ENCODE measurements around the gene SPSB1. TPM values are rescaled to one million over a fixed set of nuclear protein-coding genes. Genes with fewer than 3 reads are reported as not detected.

Gene SPSB1
- polyA plus RNA-seq, 1 donor (not counting 4 experiments of a cell fraction or from before 2014, with no cell fraction given), result 19.8 TPM

DNA sequence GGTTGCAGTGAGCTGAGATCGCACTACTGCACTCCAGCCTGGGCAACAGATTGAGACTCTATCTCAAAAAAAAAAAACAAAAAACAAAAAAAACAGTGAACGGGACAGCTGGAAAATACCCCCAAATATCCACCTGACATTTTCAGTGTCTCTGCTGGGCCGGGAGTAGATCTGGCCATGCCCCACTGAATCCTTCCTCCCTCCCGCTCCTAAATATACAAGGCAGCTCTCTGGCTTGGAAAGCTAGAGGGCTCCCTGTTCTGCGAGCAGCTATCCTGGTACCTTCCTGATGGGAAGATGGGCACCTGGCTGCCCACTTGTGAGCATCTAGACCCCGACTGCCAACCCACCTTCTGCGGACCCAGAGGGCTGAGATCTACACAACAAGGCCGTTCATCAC lies 21.4 kb downstream of the SPSB1 start:
- H3K4me3 ChIP-seq (ENCODE audit: control insufficient read depth in 2 of 3, extremely low read depth in 1 of 3, insufficient read depth in 2 of 3, low read depth in 1 of 3, low read length in 3 of 3), result no peak overlapping the region
- no peaks in the 10 kb centered on the region for H3K27me3 ChIP-seq (ENCODE audit: control insufficient read depth, extremely low read depth, insufficient read depth, low read length)
- H2AFZ ChIP-seq (ENCODE audit: control insufficient read depth, low read length), result no peak overlapping the region
- dilution Hi-C loops (cut with MboI; ENCODE audit: extremely low pct_ligation_motif_present, low sequenced_read_pairs), result no loop called here
- no peaks in the 10 kb centered on the region for H3K9me1 ChIP-seq (ENCODE audit: control insufficient read depth, extremely low read depth, insufficient read depth, low read length)
- peaks cover 3 to 10% of the 10 kb centered on the region in 2 experiments for H3K36me3 ChIP-seq (ENCODE audit: control insufficient read depth in 2 of 2, extremely low read depth in 1 of 2, insufficient read depth in 2 of 2, low read length in 2 of 2)
- no peak overlapping the region for H3K4me2 ChIP-seq (ENCODE audit: control insufficient read depth, extremely low read depth, insufficient read depth, low read depth, low read length)
- H3K9me3 ChIP-seq (ENCODE audit: control insufficient read depth, low read depth, low read length), result no peaks in the 10 kb centered on the region
- TF ChIP-seq EZH2 (IDR thresholded peaks at IDR 0.05; ENCODE audit: low read length), result no peak
- TF ChIP-seq, protein P1, sequence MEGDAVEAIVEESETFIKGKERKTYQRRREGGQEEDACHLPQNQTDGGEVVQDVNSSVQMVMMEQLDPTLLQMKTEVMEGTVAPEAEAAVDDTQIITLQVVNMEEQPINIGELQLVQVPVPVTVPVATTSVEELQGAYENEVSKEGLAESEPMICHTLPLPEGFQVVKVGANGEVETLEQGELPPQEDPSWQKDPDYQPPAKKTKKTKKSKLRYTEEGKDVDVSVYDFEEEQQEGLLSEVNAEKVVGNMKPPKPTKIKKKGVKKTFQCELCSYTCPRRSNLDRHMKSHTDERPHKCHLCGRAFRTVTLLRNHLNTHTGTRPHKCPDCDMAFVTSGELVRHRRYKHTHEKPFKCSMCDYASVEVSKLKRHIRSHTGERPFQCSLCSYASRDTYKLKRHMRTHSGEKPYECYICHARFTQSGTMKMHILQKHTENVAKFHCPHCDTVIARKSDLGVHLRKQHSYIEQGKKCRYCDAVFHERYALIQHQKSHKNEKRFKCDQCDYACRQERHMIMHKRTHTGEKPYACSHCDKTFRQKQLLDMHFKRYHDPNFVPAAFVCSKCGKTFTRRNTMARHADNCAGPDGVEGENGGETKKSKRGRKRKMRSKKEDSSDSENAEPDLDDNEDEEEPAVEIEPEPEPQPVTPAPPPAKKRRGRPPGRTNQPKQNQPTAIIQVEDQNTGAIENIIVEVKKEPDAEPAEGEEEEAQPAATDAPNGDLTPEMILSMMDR (optimal IDR thresholded peaks at IDR 0.05 in 1 of 3, IDR thresholded peaks at IDR 0.05 in 1 of 3, conservative IDR thresholded peaks at IDR 0.05 in 1 of 3; ENCODE audit: extremely low read depth in 1 of 3, insufficient read depth in 2 of 3, low read length in 3 of 3), result no peak
- DNase-seq (ENCODE audit: low read depth, low spot score) (no peak), FAIRE-seq (no peak)
- H3K4me1 ChIP-seq (ENCODE audit: control insufficient read depth, extremely low read depth, insufficient read depth, low read length), result peaks cover 27% of the 10 kb centered on the region
- H3K79me2 ChIP-seq (ENCODE audit: control insufficient read depth, insufficient read depth, low read length), result peaks cover 72% of the 10 kb centered on the region
- no peak overlapping the region for H3K27ac ChIP-seq (ENCODE audit: control insufficient read depth, insufficient read depth, low read length)
- no peak overlapping the region for H3K9ac ChIP-seq (ENCODE audit: control insufficient read depth, extremely low read depth, insufficient read depth, low read length)
- H4K20me1 ChIP-seq (ENCODE audit: control insufficient read depth, extremely low read depth, insufficient read depth, low read length), result peaks cover 6% of the 10 kb centered on the region

DNA sequence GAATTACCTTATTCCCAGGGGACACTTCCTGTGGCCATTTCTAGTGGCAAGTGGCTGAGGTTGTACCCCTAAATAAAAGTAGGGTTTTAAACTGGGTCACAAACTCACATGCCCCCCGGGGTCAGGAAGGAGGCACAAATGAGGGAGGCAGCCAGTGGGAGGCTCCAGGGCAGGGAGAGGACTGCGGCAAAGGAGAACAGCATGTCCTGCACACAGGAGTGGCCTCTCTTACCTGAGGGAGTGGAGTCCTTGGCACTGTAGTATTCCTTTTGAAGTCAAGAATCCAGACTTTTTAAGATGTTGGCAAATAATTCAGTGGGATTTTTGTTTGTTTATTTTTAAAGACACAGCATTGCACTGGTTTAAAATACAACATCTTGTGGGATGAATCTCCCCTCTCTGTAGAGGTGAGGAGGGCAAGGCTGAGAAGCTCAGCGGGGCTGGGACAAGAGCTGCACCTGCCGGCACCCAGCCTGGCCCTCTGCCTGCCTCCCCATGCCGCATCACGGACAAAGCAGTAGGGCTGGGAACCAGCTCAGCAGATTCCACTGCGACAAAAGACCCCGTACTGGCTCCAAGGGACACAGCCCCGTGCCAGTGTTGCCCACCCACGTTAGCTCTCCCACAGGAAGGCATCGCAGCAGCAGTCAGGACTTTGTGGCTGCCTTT lies 22.2 kb downstream of the SPSB1 start:
- TF ChIP-seq, protein P1 (optimal IDR thresholded peaks at IDR 0.05 in 1 of 3, IDR thresholded peaks at IDR 0.05 in 1 of 3, conservative IDR thresholded peaks at IDR 0.05 in 1 of 3; ENCODE audit: extremely low read depth in 1 of 3, insufficient read depth in 2 of 3, low read length in 3 of 3), result no peak
- TF ChIP-seq EZH2 (IDR thresholded peaks at IDR 0.05; ENCODE audit: low read length), result no peak
- Histone ChIP-seq H3K4me2 (ENCODE audit: control insufficient read depth, extremely low read depth, insufficient read depth, low read depth, low read length) (no peak overlapping the region), H3K9me1 (ENCODE audit: control insufficient read depth, extremely low read depth, insufficient read depth, low read length) (no peaks in the 10 kb centered on the region)

More for the DNA sequence above, 22.2 kb downstream of the SPSB1 start:
- peaks cover 27% of the 10 kb centered on the region for H3K4me1 ChIP-seq (ENCODE audit: control insufficient read depth, extremely low read depth, insufficient read depth, low read length)
- H3K27ac ChIP-seq (ENCODE audit: control insufficient read depth, insufficient read depth, low read length), result no peak overlapping the region
- H3K27me3 ChIP-seq (ENCODE audit: control insufficient read depth, extremely low read depth, insufficient read depth, low read length), result no peaks in the 10 kb centered on the region
- no peaks in the 10 kb centered on the region for H3K9me3 ChIP-seq (ENCODE audit: control insufficient read depth, low read depth, low read length)
- H4K20me1 ChIP-seq (ENCODE audit: control insufficient read depth, extremely low read depth, insufficient read depth, low read length), result peaks cover 6% of the 10 kb centered on the region
- H2AFZ ChIP-seq (ENCODE audit: control insufficient read depth, low read length), result no peak overlapping the region
- H3K4me3 ChIP-seq (ENCODE audit: control insufficient read depth in 2 of 3, extremely low read depth in 1 of 3, insufficient read depth in 2 of 3, low read depth in 1 of 3, low read length in 3 of 3), result no peak overlapping the region
- H3K79me2 ChIP-seq (ENCODE audit: control insufficient read depth, insufficient read depth, low read length), result peaks cover 73% of the 10 kb centered on the region
- no peak overlapping the region for H3K9ac ChIP-seq (ENCODE audit: control insufficient read depth, extremely low read depth, insufficient read depth, low read length)
- peaks cover 3 to 10% of the 10 kb centered on the region in 2 experiments for H3K36me3 ChIP-seq (ENCODE audit: control insufficient read depth in 2 of 2, extremely low read depth in 1 of 2, insufficient read depth in 2 of 2, low read length in 2 of 2)
- FAIRE-seq (no peak), DNase-seq (ENCODE audit: low read depth, low spot score) (no peak)
- dilution Hi-C loops (cut with MboI; ENCODE audit: extremely low pct_ligation_motif_present, low sequenced_read_pairs), result no loop called here

Data from keratinocyte (primary cell).